H1 (cell line): ENCODE measurements around the gene CALML5. TPM values are rescaled to one million over a fixed set of nuclear protein-coding genes. Genes with fewer than 3 reads are reported as not detected.
"Not testable (repeated sequence)": the region's sequence is repeated elsewhere in the genome, so short reads cannot be mapped to it uniquely, and the experiment has no call there.

ENCODE experiments used
- CTCF ChIA-PET: fragments of 300-600 bp; sonication (Branson Sonifier 250); formaldehyde crosslinking; loops from one replicate; lab custom pipeline; 2021; ENCODE audit not compliant: partially characterized antibody; lab: Charles Lee
- POLR2A ChIA-PET: fragments of 300-600 bp; sonication (Branson Sonifier 250); formaldehyde crosslinking; loops from one replicate; lab custom pipeline; 2021; ENCODE audit warnings: inconsistent platforms; ENCODE audit not compliant: partially characterized antibody; lab: Charles Lee
- DNase-seq, 2 experiments: peaks; one replicate each; pipeline versions ENCODE4 v3.0.0 to v3.0.0-alpha.2; 2010 to 2022; ENCODE audit warnings: low spot score in 2 of 2, low read depth in 1 of 2, mixed read lengths in 1 of 2
- FAIRE-seq: peaks from 2 replicates; lab custom pipeline; 2011; peaks lifted over from hg19 to GRCh38; lab: Jason Lieb, UNC
- H2AFZ ChIP-seq: 2 replicates; pipeline ENCODE4 v1.8.1; 2012; ENCODE audit warnings: low read length, inconsistent platforms
- H2AK5ac ChIP-seq: 2 replicates; pipeline ENCODE4 v1.6.1; 2013; ENCODE audit warnings: low read depth, low read length
- H2BK120ac ChIP-seq: replicated peaks from 2 replicates; pipeline ENCODE3; 2013; ENCODE audit warnings: low read depth, low read length, inconsistent platforms
- H2BK12ac ChIP-seq: 2 replicates; pipeline ENCODE4 v1.6.1; 2013; ENCODE audit warnings: low read depth, low read length
- H2BK15ac ChIP-seq: 2 replicates; pipeline ENCODE4 v1.6.1; 2013; ENCODE audit warnings: low read length
- H2BK20ac ChIP-seq: 2 replicates; pipeline ENCODE4 v1.6.1; 2013; ENCODE audit warnings: low read length
- H2BK5ac ChIP-seq: 2 replicates; pipeline ENCODE4 v1.6.1; 2013; ENCODE audit warnings: low read depth, low read length
- H3K14ac ChIP-seq: 2 replicates; pipeline ENCODE4 v1.6.1; 2013; ENCODE audit warnings: inconsistent platforms; ENCODE audit not compliant: insufficient read length
- H3K18ac ChIP-seq: 2 replicates; pipeline ENCODE4 v1.6.1; 2013; ENCODE audit warnings: low read length; ENCODE audit errors: extremely low read depth
- H3K23ac ChIP-seq: 2 replicates; pipeline ENCODE4 v1.6.1; 2013; ENCODE audit warnings: inconsistent platforms; ENCODE audit not compliant: insufficient read length
- H3K23me2 ChIP-seq: 2 replicates; pipeline ENCODE4 v1.6.1; 2013; ENCODE audit warnings: low read depth, low read length
- H3K27ac ChIP-seq: 2 replicates; pipeline ENCODE4 v1.6.1; 2011; ENCODE audit warnings: low read depth, low read length, inconsistent platforms
- H3K27me3 ChIP-seq, 4 experiments: replicated peaks in 1 of 4; 1 replicate in 1 of 4; 2 replicates in 3 of 4; pipeline versions ENCODE4 v1.6.1 to v1.8.1; 2011 to 2013; ENCODE audit warnings: low read length in 3 of 4, mild to moderate bottlenecking in 3 of 4, inconsistent platforms in 2 of 4, mixed read lengths in 2 of 4, moderate library complexity in 1 of 4; ENCODE audit not compliant: control insufficient read depth in 3 of 4, insufficient read depth in 3 of 4; ENCODE audit errors: extremely low read depth in 1 of 4
- H3K36me3 ChIP-seq, 4 experiments: 2 replicates each; pipeline versions ENCODE4 v1.6.1 to v1.8.1; 2011 to 2013; ENCODE audit warnings: mild to moderate bottlenecking in 4 of 4, low read length in 3 of 4, moderate library complexity in 2 of 4, control low read depth in 1 of 4, inconsistent platforms in 1 of 4; ENCODE audit not compliant: insufficient read depth in 4 of 4, control insufficient read depth in 2 of 4
- H3K4ac ChIP-seq: replicated peaks from 2 replicates; pipeline ENCODE3; 2013; ENCODE audit warnings: low read length, low read depth, mixed read lengths, inconsistent platforms; ENCODE audit not compliant: insufficient read length
- H3K4me1 ChIP-seq, 4 experiments: replicated peaks in 1 of 4; 1 replicate in 1 of 4; 2 replicates in 3 of 4; pipeline versions ENCODE4 v1.6.1 to v1.8.1; 2011 to 2013; ENCODE audit warnings: low read length in 3 of 4, inconsistent platforms in 2 of 4, mixed read lengths in 1 of 4; ENCODE audit not compliant: insufficient read depth in 4 of 4, control insufficient read depth in 3 of 4
- H3K4me2 ChIP-seq, 2 experiments: 2 replicates each; pipeline versions ENCODE4 v1.6.1 to v1.8.1; 2011 to 2013; ENCODE audit warnings: low read depth in 2 of 2, low read length in 2 of 2, control low read depth in 1 of 2, inconsistent platforms in 1 of 2, mild to moderate bottlenecking in 1 of 2; ENCODE audit not compliant: insufficient read depth in 1 of 2
- H3K4me3 ChIP-seq, 4 experiments: fragments of 200-600, 300-600 bp in 1 of 4; sonication (generic), shearing (Covaris generic), sonication (Bioruptor Twin) in 1 of 4; 2 replicates each; pipeline versions ENCODE4 v1.5.1 to v1.8.1; 2011 to 2016; ENCODE audit warnings: low read length in 4 of 4, low read depth in 3 of 4, control low read depth in 2 of 4, inconsistent platforms in 2 of 4, mild to moderate bottlenecking in 2 of 4, mixed read lengths in 1 of 4, moderate library complexity in 1 of 4; ENCODE audit not compliant: insufficient read depth in 2 of 4; ENCODE audit errors: extremely low read depth in 1 of 4
- H3K56ac ChIP-seq: replicated peaks from 2 replicates; pipeline ENCODE3; 2013; ENCODE audit warnings: low read depth, mild to moderate bottlenecking, mixed read lengths, low read length, inconsistent platforms; ENCODE audit not compliant: insufficient read length
- H3K79me1 ChIP-seq: 2 replicates; pipeline ENCODE4 v1.6.1; 2013; ENCODE audit warnings: low read depth, low read length, control low read depth
- H3K79me2 ChIP-seq, 2 experiments: 2 replicates each; pipeline versions ENCODE4 v1.6.1 to v1.8.1; 2012 to 2013; ENCODE audit warnings: low read length in 2 of 2, mild to moderate bottlenecking in 2 of 2, inconsistent platforms in 1 of 2; ENCODE audit not compliant: insufficient read depth in 2 of 2, control insufficient read depth in 1 of 2
- H3K9ac ChIP-seq, 4 experiments: replicated peaks in 1 of 4; 1 replicate in 1 of 4; 2 replicates in 3 of 4; pipeline versions ENCODE4 v1.6.1 to v1.8.1; 2011 to 2013; ENCODE audit warnings: low read depth in 3 of 4, low read length in 3 of 4, control low read depth in 2 of 4, mild to moderate bottlenecking in 2 of 4, moderate library complexity in 2 of 4, inconsistent platforms in 1 of 4; ENCODE audit errors: extremely low read depth in 1 of 4
- H3K9me3 ChIP-seq, 2 experiments: 2 replicates each; pipeline versions ENCODE4 v1.6.1 to v1.8.1; 2012 to 2013; ENCODE audit warnings: mild to moderate bottlenecking in 2 of 2, moderate library complexity in 2 of 2, control low read depth in 1 of 2, inconsistent platforms in 1 of 2, low read depth in 1 of 2, low read length in 1 of 2, mixed read lengths in 1 of 2; ENCODE audit not compliant: insufficient read depth in 2 of 2
- H4K20me1 ChIP-seq, 2 experiments: replicated peaks in 1 of 2; 2 replicates each; pipeline versions ENCODE3 to v1.8.1; 2011 to 2013; ENCODE audit warnings: inconsistent platforms in 2 of 2, low read length in 2 of 2, mild to moderate bottlenecking in 1 of 2; ENCODE audit not compliant: insufficient read depth in 2 of 2, control insufficient read depth in 1 of 2
- H4K5ac ChIP-seq: 2 replicates; pipeline ENCODE4 v1.6.1; 2013; ENCODE audit warnings: low read length, low read depth, mixed read lengths, inconsistent platforms; ENCODE audit not compliant: insufficient read length
- H4K8ac ChIP-seq: 2 replicates; pipeline ENCODE4 v1.8.0; 2013; ENCODE audit warnings: mild to moderate bottlenecking, moderate library complexity, low read length, inconsistent platforms; ENCODE audit not compliant: insufficient read depth; ENCODE audit errors: extremely low read depth
- H4K91ac ChIP-seq: replicated peaks from 2 replicates; pipeline ENCODE3; 2013; ENCODE audit warnings: low read length, mixed read lengths, inconsistent platforms; ENCODE audit not compliant: insufficient read length
- WGBS, 2 experiments: shearing (Covaris generic) in 1 of 2; methylation state at CpG; one replicate each; pipeline versions ENCODE4 v1.1.6 to v1.1.7; 2013 to 2015; ENCODE audit warnings: low lambda C conversion rate in 2 of 2, mixed read lengths in 2 of 2, inconsistent platforms in 1 of 2, low coverage in 1 of 2, missing lambda C conversion rate in 1 of 2; ENCODE audit not compliant: insufficient replicate concordance in 2 of 2, insufficient coverage in 1 of 2, insufficient read length in 1 of 2; ENCODE audit errors: extremely low coverage in 1 of 2, missing lambda C conversion rate in 1 of 2; 5-methylcytosine and 5-hydroxymethylcytosine counted together
- polyA plus RNA-seq, 7 experiments: library from polyadenylated mRNA; depleted of rRNA in 3 of 7; stranded (reverse) in 5 of 7; unstranded in 2 of 7; fragments of >200 nt in 5 of 7; fragments of 200-250 nt in 2 of 7; gene quantifications; 1 replicate in 5 of 7; 2 replicates in 1 of 7; 4 replicates in 1 of 7; pipeline versions ENCODE4 v1.2.1 to v1.2.3, GENCODE V29; 2011 to 2013; ENCODE audit warnings: missing spikeins in 2 of 7, mixed read lengths in 2 of 7
- total RNA-seq: library from RNA; stranded (reverse); fragmentation: NEBNext Ultra II Directional; extraction: Animal tissue kit (Norgen Biotek cat#: 25700); gene quantifications from 2 replicates; pipeline ENCODE4 v1.2.1, GENCODE V29; 2021

The CALML5 gene
- total and polyA plus RNA-seq, 2 of the 8 experiments (the other 6 are each of a cell fraction or from before 2014, with no cell fraction given): not detected

DNA sequence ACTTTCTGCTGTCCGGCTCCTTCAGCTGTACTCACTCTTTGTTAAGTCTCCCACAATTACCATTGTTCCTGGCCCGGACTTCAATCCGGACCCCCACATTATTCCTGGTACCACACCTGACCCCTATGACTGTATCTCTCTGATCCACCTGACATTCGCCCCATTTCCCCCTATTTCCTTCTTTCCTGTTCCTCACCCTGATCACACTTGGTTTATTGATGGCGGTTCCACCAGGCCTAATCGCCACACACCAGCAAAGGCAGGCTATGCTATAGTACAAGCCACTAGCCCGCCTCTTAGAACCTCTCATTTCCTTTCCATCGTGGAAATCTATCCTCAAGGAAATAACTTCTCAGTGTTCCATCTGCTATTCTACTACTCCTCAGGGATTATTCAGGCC lies 24.3 kb downstream of the CALML5 start:
- H4K8ac ChIP-seq, H3K18ac ChIP-seq, H3K27me3 ChIP-seq, H4K91ac ChIP-seq, H3K9me3 ChIP-seq, H2AK5ac ChIP-seq, DNase-seq, FAIRE-seq, H3K36me3 ChIP-seq, H3K79me1 ChIP-seq, H3K4ac ChIP-seq, H3K14ac ChIP-seq, H2BK20ac ChIP-seq, H2BK12ac ChIP-seq, H2BK120ac ChIP-seq, H2BK5ac ChIP-seq, H3K4me3 ChIP-seq, H4K20me1 ChIP-seq, H2BK15ac ChIP-seq, H3K56ac ChIP-seq, H3K23me2 ChIP-seq, H3K4me2 ChIP-seq, H3K9ac ChIP-seq, H2AFZ ChIP-seq, H4K5ac ChIP-seq, CTCF ChIA-PET, H3K79me2 ChIP-seq, H3K27ac ChIP-seq, H3K23ac ChIP-seq: not testable (repeated sequence)
- POLR2A ChIA-PET: interaction anchor here (5.3 kb wide), 1 partner anchor 8 kb away, joined by 44 read pairs; no protein-coding TSS in a partner anchor
- WGBS, 2 experiments: 86% methylated on average over 5 of the region's 8 CpGs; no CpG with 5 or more reads in 1 of the 2 experiments
- H3K4me1 ChIP-seq: peaks cover 3 to 14% (median 8%) of the 10 kb centered on the region in 4 experiments

DNA sequence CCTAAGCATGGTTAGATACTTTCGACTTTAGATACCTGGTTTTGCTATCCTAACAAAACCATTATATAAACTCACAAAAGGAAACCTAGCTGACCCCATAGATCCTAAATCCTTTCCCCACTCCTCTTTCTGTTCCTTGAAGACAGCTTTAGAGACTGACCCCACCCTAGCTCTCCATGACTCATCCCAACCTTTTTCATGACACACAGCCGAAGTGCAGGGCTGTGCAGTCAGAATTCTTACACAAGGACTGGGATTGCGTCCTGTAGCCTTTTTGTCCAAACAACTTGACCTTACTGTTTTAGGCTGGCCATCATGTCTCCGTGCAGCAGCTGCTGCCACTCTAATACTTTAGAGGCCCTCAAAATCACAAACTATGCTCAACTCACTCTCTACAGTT lies 24.7 kb downstream of the CALML5 start:
- H3K56ac ChIP-seq: not testable (repeated sequence)

More for the DNA sequence above, 24.7 kb downstream of the CALML5 start:
- H3K4me2 ChIP-seq, H3K23me2 ChIP-seq, H2BK20ac ChIP-seq, H3K79me1 ChIP-seq, H3K4ac ChIP-seq, H3K23ac ChIP-seq, H3K79me2 ChIP-seq, H3K27me3 ChIP-seq, H2BK5ac ChIP-seq, FAIRE-seq, H3K27ac ChIP-seq, H2AK5ac ChIP-seq, H3K9me3 ChIP-seq, H3K4me3 ChIP-seq, H2AFZ ChIP-seq, H2BK15ac ChIP-seq, POLR2A ChIA-PET, H4K5ac ChIP-seq, H3K14ac ChIP-seq, H3K9ac ChIP-seq, H3K36me3 ChIP-seq, H3K18ac ChIP-seq, H4K91ac ChIP-seq, H4K20me1 ChIP-seq, CTCF ChIA-PET, H4K8ac ChIP-seq, H2BK120ac ChIP-seq: not testable (repeated sequence)
- peaks cover 3 to 14% (median 8%) of the 10 kb centered on the region in 4 experiments for H3K4me1 ChIP-seq
- 0 out of 2 replicates have a peak overlapping the region, but pooled peaks have one; percentile 27 for H2BK12ac ChIP-seq
- WGBS, 2 experiments: 78% methylated on average over 4 of the region's 4 CpGs; no CpG with 5 or more reads in 1 of the 2 experiments
- peak in 1 of 2 experiments; percentile 20 for DNase-seq
